Neutrophil (primary cell): Measurements from ENCODE around the gene EIF2D.

Source experiments
- H3K27ac ChIP-seq: fragments of 200-600 bp; sonication (generic); 2 replicates; pipeline ENCODE4 v1.5.1; 2016; ENCODE audit warnings: mild to moderate bottlenecking, moderate library complexity
- H3K27me3 ChIP-seq: fragments of 200-600 bp; sonication (generic); 2 replicates; pipeline ENCODE4 v1.6.0; 2016; ENCODE audit warnings: mild to moderate bottlenecking
- H3K36me3 ChIP-seq: fragments of 200-600 bp; sonication (generic); 2 replicates; pipeline ENCODE4 v1.5.1; 2017
- H3K4me1 ChIP-seq, 2 experiments: fragments of 200-600 bp in 1 of 2; sonication (generic) in 1 of 2; 1 replicate in 1 of 2; 2 replicates in 1 of 2; pipeline versions ENCODE4 v1.5.1 to v1.6.1; 2013 to 2016; ENCODE audit warnings: low read depth in 1 of 2, low read length in 1 of 2, mild to moderate bottlenecking in 1 of 2, moderate library complexity in 1 of 2; ENCODE audit not compliant: control insufficient read depth in 1 of 2, insufficient read depth in 1 of 2
- H3K4me3 ChIP-seq, 2 experiments: fragments of 200-600 bp in 1 of 2; sonication (generic) in 1 of 2; 1 replicate in 1 of 2; 2 replicates in 1 of 2; pipeline ENCODE4 v1.5.1; 2013 to 2016; ENCODE audit warnings: low read depth in 1 of 2, low read length in 1 of 2, mild to moderate bottlenecking in 1 of 2, moderate library complexity in 1 of 2
- H3K9me3 ChIP-seq: fragments of 200-600 bp; sonication (generic); 2 replicates; pipeline ENCODE4 v1.5.1; 2016
- CTCF ChIP-seq: fragments of 200-600 bp; sonication (generic); IDR thresholded peaks from 2 replicates; pipeline ENCODE4 v1.5.1; 2016; ENCODE audit warnings: antibody characterized with exemption

The EIF2D gene

GRCh38 chr1:206589206-206589605 is 23.1 kb downstream of the EIF2D start:
- Histone ChIP-seq H3K4me3 (no peak overlapping the region), H3K27ac (no peak overlapping the region), H3K9me3 (no peaks in the 10 kb centered on the region), H3K27me3 (no peaks in the 10 kb centered on the region), H3K4me1 (no peaks in the 10 kb centered on the region), H3K36me3 (peaks cover 74% of the 10 kb centered on the region)
- TF ChIP-seq CTCF: no peak

- peaks cover 2 to 7% of the 10 kb centered on the region in 2 experiments for H3K4me1 ChIP-seq
- H3K27me3 ChIP-seq: no peaks in the 10 kb centered on the region
- no peaks in the 10 kb centered on the region for H3K9me3 ChIP-seq
- peak overlapping the region; percentile 24 for H3K27ac ChIP-seq
- no peak for TF ChIP-seq CTCF
- peaks cover 81% of the 10 kb centered on the region for H3K36me3 ChIP-seq
- no peak overlapping the region for H3K4me3 ChIP-seq
These were observed 23.8 kb downstream of the EIF2D start for GRCh38 chr1:206588492-206588891.

DNA sequence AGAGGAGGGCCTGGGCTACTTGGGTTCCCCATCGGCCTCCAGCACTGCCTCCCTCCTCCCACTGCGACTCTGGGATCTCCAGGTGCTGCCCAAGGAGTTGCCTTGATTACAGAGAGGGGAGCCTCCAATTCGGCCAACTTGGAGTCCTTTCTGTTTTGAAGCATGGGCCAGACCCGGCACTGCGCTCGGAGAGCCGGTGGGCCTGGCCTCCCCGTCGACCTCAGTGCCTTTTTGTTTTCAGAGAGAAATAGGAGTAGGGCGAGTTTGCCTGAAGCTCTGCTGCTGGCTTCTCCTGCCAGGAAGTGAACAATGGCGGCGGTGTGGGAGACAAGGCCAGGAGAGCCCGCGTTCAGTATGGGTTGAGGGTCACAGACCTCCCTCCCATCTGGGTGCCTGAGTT is 24.4 kb downstream of the EIF2D start:
- no peak overlapping the region for H3K4me3 ChIP-seq
- H3K36me3 ChIP-seq: peaks cover 87% of the 10 kb centered on the region
- TF ChIP-seq CTCF: no peak
- H3K27me3 ChIP-seq: no peaks in the 10 kb centered on the region
- peaks cover 8 to 13% of the 10 kb centered on the region in 2 experiments for H3K4me1 ChIP-seq
- H3K9me3 ChIP-seq: no peaks in the 10 kb centered on the region
- peak overlapping the region; percentile 24 for H3K27ac ChIP-seq

DNA sequence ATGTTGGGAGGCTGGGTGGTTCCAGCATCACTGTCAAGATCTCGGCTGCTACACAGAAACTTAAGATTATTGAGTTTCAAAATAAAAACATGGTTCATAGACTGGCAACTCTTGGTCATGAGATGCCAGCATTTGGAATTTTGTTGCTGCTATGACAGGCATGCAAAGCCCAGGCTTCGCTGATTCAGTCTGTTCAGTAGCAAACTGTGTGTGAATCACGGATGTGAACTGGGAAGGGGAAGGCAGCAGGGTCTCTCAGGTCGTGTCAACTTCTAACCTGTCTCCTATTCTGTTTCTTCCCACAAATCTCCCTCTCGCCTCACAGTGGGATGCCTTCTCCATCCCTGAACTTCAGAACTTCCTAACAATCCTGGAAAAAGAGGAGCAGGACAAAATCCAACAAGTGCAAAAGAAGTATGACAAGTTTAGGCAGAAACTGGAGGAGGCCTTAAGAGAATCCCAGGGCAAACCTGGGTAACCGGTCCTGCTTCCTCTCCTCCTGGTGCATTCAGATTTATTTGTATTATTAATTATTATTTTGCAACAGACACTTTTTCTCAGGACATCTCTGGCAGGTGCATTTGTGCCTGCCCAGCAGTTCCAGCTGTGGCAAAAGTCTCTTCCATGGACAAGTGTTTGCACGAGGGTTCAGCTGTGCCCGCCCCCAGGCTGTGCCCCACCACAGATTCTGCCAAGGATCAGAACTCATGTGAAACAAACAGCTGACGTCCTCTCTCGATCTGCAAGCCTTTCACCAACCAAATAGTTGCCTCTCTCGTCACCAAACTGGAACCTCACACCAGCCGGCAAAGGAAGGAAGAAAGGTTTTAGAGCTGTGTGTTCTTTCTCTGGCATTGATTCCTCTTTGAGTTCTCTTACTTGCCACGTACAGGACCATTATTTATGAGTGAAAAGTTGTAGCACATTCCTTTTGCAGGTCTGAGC is 25.5 kb downstream of the EIF2D start:
- Histone ChIP-seq H3K9me3 (no peaks in the 10 kb centered on the region), H3K4me1 (peaks cover 19 to 24% of the 10 kb centered on the region in 2 experiments), H3K36me3 (peaks cover 96% of the 10 kb centered on the region), H3K27ac (peak overlapping the region; percentile 24), H3K27me3 (no peaks in the 10 kb centered on the region), H3K4me3 (no peak overlapping the region)
- TF ChIP-seq CTCF: no peak

GRCh38 chr1:206584683-206585082 is 27.6 kb downstream of the EIF2D start:
- Histone ChIP-seq H3K36me3 (peaks cover 88% of the 10 kb centered on the region), H3K4me1 (peaks cover 40 to 45% of the 10 kb centered on the region in 2 experiments), H3K27ac (peak overlapping the region; percentile 6), H3K27me3 (no peaks in the 10 kb centered on the region), H3K4me3 (no peak overlapping the region), H3K9me3 (no peaks in the 10 kb centered on the region)
- TF ChIP-seq CTCF: no peak
